Astrocyte of the hippocampus (primary cell): ENCODE results near the gene EXD3.
"Not testable (repeated sequence)": the region's sequence is repeated elsewhere in the genome, so short reads cannot be mapped to it uniquely, and the experiment has no call there.

Experiments used
- DNase-seq: peaks from one replicate; pipeline ENCODE4 v3.0.0; 2011; ENCODE audit warnings: low read depth, low spot score

EXD3 gene

DNA sequence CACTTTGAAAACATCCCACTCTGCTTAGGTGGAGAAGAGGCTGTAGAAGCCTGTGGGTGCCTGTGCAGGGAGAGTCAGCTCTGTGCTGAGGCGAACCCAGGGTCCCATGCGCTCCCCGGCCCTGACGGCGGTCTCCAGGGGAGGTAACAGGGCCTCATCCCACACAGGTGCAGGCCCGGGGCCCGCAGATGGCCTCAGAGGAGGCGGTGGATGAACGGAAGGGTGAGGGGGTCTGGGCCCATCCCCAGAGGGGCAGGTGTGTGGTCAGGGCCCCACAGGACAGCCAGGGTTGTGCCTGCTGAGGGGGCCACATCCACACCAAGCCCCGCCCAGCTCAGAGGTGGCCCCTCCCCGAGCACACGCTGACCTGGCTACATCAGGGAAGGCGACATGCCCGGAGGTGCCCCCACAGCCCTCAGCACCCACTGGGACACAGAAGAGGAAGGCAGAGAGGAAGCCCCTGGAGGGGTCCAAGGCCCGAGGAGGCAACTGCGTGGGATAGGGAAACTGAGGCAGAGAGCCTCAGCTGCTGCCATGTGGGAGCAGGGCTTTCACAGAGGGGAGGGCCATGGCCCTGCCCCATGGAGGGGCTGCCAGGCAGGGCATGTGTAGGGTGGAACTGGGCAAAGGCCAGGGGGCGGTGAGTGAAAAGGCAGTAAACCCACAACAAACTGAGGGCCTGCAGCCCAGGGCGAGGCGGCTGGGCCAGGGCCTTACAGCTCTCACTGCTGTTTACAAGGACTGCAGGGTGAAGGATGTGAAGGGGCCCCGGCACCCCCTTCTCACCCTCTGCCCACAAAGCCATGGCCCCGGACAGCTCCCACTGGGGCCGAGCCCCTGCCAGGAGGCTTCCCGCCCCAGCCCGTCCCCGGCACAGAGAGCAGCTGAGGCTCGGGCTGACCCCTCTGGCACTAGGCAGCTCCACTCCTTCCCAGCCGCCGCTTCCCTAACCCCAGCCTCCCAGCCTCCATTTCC is 29.5 kb downstream of the EXD3 start:
- DNase-seq = no peak

DNA sequence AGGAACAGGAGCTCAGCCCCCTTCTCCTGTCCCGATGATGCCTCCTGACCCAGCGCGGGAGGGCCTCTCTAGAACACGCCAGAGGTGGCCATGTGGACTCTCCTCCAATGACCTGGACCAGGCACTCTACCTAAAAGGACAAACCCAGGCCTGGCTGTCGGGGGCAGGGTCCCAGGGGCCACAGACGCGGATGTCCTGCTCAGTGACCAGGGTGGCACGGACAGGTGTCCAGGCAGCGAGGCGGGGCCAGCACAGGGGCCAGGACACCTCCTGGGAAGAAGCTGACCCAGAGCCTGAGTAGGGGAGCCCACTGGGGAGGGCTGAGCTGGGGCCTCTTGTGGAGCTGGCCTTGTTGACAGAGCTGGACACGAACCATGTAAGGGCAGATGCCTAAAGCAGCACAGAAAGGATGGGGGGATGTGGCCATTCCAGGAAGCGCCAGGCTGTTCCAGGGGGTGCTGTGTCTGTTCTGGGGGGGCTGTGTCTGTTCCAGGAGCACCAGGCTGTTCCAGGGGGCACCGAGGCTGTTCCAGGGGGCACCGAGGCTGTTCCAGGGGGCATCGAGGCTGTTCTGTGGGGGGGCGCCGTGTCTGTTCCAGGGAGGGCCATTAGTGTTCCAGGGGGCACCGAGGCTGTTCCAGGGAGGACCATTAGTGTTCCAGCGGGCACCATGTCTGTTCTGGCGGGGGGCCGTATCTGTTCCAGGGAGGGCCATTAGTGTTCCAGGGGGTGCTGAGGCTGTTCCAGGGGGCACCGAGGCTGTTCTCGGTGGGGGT is 30.5 kb downstream of the EXD3 start:
- DNase-seq = no peak

DNA sequence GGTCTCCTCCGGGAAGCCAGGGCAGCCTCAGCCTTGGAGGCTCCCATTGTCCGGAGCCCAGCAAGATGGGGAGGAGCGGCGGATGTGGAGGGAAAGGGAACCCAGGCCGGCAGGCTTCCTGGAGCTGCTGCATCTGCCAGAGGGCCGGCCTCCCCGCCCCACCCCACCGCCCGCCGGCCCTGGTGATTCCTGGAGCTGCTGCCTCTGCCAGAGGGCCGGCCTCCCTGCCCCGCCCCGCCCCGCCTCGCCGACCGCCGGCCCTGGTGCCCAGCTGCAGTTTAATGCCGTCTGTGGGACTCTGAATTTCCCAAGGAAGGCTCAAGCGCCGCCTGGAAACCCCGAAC is 31.6 kb downstream of the EXD3 start:
- DNase-seq = no peak

DNA sequence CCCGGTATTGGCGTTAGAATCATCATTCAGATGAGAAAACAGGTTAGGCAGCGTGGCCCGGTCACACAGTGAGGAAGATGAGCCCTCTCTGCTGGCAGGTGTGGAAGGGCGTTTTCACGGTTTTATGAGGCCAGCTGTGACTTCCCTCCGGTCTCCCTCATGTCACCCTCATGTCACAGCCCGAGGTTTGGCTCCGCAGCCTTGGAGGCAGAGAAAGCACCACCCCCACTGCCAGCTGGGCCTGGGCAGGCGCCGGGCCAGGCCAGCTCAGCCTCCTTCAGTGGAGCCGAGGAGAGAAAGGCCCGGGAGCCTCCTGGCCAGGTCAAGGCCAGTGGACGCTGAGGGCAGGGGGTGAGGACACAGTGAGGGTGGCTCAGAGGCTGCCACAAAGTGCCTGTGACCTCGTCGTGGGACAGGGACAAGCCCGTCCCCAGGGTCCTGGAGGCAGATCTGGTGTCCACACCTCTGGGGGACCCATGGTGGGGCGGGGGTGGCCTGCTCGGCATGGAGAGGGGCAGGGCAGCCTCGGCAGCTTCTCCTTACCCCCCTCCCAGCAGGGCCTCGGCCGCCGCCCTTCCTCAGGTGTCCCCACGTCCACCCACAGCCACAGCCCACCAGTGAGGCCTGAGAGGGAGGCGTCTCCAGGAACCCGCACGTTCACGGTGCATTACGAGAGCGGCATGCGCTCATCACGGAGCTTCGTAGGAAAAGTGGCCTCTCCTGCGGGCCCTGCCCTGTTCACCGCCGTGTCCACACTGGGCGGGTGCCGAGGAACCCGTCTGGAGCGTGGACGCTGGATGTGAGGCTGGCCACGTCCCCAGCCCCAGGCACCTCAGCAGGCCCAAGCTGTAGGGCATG is 32.2 kb downstream of the EXD3 start:
- peak; percentile 36 for DNase-seq

DNA sequence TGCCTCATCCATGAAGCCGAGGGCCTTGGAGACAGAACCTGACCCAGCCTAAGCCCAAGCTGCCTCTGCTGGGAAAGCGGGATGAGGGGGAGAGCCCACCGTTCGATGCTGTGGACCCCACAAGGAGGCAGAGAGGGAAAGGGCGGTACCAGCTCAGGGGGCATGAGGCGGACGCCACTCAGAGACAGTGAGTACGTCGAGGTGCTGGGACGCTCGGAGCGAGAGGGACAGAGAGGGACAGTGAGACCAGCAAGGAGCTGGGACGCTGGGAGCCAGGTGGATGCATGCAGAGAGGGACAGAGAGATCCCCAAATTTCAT is 33.6 kb downstream of the EXD3 start:
- no peak for DNase-seq

DNA sequence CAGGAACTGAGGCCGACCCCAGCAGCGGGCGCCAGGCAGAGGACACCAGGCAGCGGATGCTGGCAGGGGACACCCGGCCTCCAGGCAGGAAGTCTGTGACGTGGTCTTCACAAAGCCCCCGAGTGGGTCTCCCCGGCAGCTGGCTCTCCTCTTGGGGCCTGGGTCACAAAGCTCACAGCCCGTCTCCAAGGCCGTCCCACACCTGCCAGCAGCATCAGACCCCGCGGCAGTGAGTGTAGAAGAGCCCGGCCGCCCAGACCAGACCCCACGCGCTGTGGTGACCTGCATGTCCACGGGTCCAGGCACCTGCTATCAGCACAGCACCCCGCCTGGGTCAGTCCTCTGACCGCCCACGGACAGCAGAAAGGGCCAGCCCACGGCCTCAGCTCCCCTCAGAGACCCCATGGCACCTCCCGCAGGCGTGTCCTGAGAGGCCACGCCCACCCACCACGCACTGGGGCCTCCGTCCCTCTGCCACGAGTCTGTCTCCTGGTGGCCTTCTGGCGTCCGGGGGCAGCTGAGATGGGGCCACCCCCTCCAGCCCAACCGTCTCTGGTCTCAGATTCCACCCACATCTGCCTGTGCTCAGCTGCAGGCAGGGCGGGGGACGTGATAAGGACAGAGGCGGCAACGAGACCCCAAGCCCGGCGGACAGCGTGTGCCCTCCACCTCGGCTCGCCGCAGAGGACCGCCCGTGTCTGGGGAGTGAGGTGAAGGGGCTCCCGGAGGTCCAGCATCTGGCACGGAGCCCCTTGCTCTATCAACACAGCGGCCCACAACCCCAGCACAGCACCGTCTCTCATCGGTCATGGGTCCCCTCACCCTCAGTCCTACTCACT is 34.2 kb downstream of the EXD3 start:
- no peak for DNase-seq

DNA sequence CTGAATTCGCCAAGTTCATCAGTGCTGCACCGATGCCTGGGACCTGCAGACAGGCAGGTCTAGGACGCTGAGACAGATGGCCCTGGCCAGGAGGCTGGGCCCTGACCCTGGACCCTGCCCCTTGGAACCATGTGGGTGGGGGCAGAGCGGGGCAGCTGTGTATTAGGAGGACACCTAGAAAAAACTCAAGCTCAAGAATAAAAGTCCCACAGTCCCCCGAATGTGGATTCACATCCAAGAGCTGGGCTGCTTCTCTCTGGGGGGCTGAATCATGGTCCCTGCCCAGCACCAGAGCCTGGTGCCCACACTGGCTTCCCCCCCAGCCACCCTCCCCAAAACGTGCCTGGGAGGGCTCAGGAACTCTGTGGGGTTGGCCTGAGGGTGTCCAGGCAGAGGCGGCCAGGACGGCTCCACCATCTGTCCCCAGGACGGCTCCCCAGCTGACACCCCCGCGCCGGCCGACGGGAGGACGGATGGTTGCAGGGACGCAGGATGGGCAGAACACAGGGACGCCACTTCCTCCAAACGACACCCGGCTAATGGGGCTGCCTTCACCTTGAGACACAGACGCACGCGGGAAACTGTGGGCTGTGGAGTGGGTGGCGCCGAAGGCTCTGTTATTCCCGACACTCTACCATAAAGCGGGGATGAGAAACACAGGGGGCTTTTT is 34.9 kb downstream of the EXD3 start:
- DNase-seq = no peak

DNA sequence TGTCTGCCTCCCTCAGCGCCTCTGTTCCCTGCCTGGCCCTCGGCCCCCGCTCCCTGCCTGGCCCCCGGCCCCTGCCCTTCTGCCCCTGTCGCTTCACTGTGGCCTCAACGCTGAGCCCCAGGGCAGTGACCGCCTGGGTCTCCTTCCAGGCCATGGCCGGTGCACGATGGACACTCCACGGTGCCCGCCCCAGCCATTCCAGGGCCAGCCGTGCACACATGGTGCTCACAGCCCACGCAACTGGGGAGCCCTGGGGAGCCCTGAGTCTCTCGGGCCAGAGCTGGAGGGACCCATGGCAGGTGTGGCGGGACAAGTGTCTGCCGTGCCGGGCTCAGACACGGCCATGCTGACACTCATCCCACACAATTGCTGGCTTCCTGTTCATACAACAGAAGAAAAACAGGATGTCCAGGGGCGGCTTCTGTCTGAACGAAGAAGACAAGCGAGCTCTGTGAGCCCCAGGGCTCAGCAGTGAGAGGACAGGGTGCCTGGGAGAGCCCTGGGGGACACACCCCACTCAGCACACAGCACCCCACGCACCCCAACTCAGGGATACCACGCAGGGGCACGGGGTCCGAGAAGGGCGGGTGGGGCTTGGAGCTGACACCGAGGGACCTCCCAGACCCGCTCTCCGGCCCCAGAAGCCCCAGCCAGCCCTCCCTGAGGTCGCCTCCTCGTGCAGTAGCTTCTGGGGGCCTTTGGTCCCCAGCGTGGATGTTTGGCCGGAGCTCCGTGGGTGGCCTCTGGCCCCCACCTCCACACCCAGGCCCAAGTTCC is 35.7 kb downstream of the EXD3 start:
- no peak for DNase-seq

DNA sequence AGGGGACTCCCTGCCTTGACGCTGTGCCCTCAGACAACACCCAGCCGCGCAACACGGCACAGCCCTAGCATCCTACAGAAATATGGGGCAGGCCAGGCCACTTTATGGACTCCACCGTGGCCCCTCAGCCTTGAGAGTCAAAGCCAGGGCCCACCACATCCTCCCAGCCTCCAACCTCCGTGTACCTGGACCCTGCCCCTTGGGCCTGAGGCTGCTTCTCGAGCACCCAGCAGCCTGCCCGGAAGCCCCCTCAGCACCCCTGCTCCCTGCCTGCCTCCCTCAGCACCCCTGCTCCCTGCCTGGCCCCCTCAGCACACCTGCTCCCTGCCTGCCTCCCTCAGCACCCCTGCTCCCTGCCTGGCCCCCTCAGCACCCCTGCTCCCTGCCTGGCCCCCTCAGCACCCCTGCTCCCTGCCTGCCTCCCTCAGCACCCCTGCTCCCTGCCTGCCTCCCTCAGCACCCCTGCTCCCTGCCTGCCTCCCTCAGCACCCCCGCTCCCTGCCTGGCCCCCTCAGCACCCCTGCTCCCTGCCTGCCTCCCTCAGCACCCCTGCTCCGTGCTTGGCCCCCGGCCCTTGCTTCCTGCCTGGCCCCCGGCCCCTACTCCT is 36.4 kb downstream of the EXD3 start:
- not testable (repeated sequence) for DNase-seq

DNA sequence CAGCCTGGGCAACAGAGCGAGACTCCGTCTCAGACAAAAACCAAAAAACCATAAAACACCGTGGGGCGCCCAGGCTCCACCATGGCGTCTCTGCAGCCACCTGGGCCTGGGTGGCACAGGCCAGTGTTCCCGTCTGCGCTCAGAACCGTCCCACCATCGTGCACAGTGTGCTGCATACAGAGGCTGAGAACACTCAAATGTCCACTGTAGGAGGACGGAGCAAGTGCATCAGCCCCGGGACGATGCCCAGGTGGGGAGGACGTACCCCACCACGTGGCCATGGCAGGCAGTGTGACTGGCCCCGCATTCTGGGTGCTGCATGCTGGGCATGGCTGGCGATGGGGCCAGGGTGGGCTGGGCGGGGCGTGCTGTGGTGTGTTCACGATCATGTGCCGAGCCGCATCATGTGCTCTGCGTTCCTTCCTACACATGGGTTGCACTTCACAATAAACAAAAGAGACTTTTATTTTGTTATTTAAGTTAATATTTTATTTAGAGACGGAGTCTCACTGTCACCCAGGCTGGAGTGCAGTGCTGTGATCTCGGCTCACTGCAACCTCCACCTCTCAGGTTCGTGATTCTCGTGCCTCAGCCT is 37.8 kb downstream of the EXD3 start:
- no peak for DNase-seq

DNA sequence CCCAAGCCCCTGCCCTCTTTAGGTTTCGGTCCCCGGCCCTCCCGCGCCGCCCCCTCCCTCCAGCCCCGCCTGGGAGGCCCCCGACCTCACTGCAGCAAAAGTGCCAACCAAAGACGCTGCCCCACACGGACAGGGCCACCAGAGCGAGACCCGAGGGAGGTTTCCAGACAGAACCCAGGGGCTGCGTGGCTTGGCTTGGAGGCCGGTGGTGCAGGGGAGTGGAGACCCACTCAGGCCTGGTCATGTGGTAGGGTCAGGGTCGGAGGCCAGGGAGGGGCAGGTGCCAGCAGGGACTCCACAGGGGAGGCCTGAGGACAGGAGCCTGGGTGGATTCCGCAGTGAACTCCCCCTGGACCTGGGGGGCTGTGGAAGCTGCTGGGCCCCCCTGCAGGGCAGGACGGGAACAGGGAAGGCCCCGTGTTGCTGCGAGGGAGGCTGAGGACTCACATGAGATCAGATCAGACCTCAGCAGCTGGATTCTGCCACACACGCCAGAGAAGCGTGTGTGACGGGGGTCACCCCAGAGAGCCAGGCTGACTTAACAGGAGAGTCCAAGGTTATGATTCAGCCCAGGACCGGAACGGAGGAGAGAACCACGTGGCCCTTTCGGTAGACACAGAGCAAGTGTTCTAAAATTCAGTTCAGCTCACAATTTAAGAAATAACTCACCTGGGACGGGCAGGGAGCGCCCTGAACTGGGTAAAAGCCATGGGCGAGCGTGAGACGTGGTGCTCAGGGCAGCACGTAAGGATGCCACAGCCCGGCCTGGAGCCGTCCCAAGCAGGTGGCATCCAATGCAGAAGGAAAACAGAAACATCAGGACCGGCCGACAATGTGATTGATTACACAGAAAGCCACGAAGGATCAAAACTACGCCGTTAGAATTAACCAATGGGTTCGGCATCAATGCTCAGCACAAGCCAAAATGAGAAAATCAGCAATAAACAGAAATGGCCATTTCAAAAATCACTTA is 38.9 kb downstream of the EXD3 start:
- DNase-seq = no peak

DNA sequence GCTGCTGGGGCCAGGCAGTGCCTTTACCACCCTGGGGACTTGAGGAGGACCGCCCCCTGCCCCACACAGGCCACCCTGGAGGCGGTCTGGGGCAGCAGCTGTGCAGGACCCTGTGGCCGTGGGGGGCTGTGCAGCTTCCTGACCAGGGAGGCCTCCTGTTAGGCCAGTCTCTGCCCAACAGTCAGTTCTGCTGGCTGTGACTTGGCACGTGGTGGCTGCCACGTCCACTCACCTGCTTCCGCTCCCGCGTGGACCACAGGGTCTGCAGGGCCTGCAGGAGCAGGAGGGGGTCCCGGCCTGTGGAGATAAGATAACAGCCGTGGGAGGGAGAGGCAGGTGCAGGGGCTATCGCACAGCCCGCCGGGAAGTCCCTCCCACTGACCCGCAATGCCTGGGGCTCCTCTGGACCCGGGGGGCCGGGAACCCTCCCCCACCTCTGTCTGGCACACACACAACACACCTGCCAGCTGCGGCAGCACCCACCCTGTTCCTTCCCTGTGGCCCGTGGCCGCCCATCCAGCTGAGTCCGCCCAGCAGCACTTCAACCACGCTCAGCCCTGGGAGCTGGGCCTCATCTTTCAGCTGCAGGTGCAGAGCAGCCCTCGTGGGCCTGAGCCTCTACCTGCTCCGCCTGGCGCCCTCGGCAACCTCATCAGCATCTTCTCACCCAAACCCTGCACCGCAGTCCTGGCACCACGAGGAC is 39.7 kb downstream of the EXD3 start:
- DNase-seq = no peak

DNA sequence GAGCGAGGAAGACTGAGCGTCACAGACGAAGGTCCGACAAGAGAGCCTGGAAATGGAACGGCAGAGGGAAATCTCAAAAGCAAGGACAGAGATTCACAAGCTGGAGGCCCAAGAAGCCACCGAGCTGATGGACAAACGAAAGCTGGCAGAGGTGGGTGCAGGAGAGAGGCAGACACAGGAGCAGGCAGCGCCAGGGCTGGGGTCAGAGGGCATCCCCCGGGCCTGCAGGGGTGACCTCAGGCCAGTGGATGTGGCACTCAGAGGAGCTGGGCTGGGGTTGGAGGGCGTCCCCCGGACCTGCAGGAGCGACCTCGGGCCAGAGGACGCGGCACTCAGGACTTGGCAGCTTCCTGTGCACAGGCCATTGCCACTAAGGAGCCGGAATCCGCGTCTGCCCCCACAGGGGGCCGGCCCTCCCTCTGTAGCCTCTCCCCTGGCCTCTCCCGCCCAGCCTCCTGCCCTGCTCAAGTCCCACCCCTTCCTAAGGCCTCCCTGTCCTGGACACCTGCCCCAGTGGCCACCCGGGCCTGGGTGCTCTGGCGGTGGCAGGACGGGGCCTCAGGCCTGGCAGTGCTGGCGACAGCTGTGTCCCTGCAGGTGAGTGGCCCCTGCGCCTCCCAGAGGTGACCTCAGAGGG is 40.4 kb downstream of the EXD3 start:
- DNase-seq = no peak

DNA sequence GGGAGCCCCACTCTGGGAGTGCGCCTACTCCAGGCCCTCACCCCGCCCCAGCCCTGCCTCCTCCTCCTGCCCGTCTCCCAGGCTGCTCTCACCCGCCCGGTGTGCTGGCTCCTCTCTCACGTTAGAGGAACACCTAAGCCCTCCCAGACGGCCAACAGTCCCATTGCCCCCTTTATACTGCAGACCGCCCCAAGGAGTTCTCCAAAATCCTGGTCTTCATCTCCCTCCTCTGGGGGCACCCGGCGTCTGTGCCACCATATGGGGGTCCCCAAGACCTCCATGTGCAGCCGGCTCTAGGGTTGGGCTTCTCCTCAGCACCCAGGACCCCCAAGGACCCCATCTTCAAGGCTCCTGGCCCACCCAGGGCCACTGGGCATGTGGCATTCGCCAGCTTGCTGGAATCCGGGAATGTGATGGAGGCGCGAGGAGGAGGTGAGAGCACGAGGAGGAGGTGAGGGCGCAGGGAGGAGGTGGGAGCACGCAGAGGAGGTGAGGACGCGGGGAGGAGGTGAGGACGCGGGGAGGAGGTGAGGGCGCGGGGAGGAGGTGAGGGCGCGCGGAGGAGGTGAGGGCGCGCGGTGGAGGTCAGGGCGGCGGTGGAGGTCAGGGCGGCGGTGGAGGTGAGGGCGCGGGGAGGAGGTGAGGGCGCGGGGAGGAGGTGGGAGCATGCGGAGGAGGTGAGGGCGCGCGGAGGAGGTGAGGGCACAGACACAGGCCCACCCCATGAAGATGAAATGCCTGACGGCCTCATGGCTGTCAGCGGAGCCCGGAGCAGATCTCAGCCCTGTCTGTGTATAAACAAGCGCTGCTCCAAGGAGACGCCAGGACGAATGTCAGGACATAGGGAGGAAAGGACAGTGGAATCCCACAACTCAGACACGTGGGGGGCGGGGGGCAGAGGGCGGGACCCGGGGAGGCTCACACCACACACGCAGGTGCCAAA is 41.2 kb downstream of the EXD3 start:
- DNase-seq = no peak

DNA sequence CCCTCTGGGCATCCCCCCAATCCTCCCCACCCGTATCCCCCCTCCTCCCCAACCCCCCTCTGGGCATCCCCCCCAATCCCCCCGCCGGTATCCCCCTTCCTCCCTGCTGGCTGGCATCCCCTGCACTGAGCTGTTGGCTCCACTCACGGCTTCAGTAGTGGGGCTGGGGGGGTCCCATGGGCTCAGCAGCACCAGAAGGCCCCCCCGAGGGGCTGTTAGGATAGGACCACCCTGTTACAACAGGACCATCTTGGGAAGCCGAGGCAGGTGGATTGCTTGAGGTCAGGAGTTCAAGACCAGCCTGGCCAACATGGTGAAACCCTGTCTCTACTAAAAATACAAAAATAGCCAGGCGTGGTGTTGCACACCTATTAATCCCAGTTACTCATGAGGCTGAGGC is 42.4 kb downstream of the EXD3 start:
- no peak for DNase-seq

DNA sequence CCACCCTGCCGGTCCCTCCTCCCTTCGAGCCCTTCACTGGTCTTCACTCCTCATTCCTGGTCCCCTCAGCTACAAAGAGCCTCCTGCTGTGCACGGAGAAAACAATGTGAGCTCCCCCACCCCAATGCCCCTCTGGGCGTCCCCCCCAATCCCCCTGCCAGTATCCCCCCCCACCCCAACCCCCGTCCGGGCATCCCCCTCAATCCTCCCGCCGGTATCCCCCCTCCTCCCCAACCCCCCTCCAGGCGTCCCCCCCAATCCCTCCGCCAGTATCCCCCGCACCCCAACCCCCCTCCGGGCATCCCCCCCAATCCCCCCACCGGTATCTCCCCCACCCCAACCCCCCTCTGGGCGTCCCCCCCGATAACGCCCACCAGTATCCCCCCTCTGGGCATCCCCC is 42.8 kb downstream of the EXD3 start:
- no peak for DNase-seq
